Spleen (tissue), 11 donors: ENCODE measurements around the gene MAN1A2. TPM values are rescaled to one million over a fixed set of nuclear protein-coding genes. Genes with fewer than 3 reads are reported as not detected.

Experiments used
- DNase-seq: peaks from one replicate; pipeline ENCODE4 v3.0.0-alpha.2; 2020
- H3K27ac ChIP-seq, 8 donors: fragments of 200-600 bp; sonication (generic) in 7 of 8; 1 replicate in 4 of 8; 2 replicates in 4 of 8; pipeline versions ENCODE4 v1.5.0 to v1.8.0; 2016 to 2021; ENCODE audit warnings: inconsistent platforms in 4 of 8, mild to moderate bottlenecking in 4 of 8, moderate library complexity in 1 of 8
- H3K27me3 ChIP-seq, 7 donors: fragments of 200-600 bp; sonication (generic) in 6 of 7; replicated peaks in 1 of 7; 1 replicate in 4 of 7; 2 replicates in 3 of 7; pipeline versions ENCODE4 v1.5.0 to v1.8.0; 2016 to 2021; ENCODE audit warnings: inconsistent platforms in 3 of 7, mild to moderate bottlenecking in 1 of 7
- H3K36me3 ChIP-seq, 6 donors: fragments of 200-600 bp; sonication (generic) in 5 of 6; 1 replicate in 4 of 6; 2 replicates in 2 of 6; pipeline versions ENCODE4 v1.5.0 to v1.8.0; 2016 to 2021; ENCODE audit warnings: inconsistent platforms in 2 of 6
- H3K4me1 ChIP-seq, 6 donors: fragments of 200-600 bp; sonication (generic) in 5 of 6; 1 replicate in 3 of 6; 2 replicates in 3 of 6; pipeline versions ENCODE4 v1.5.0 to v1.8.0; 2016 to 2021; ENCODE audit warnings: inconsistent platforms in 3 of 6
- H3K4me3 ChIP-seq, 8 donors: fragments of 200-600 bp; sonication (generic) in 7 of 8; 1 replicate in 4 of 8; 2 replicates in 4 of 8; pipeline versions ENCODE4 v1.5.0 to v1.8.0; 2016 to 2021; ENCODE audit warnings: inconsistent platforms in 4 of 8, mild to moderate bottlenecking in 4 of 8, moderate library complexity in 2 of 8
- H3K9me3 ChIP-seq, 8 donors: fragments of 200-600 bp; sonication (generic) in 7 of 8; 1 replicate in 4 of 8; 2 replicates in 4 of 8; pipeline versions ENCODE4 v1.5.0 to v1.8.0; 2016 to 2021; ENCODE audit warnings: inconsistent platforms in 4 of 8
- CTCF ChIP-seq, 11 experiments: fragments of 200-600 bp in 7 of 11; fragments of 450-650 bp in 4 of 11; sonication (generic) in 4 of 11; IDR thresholded peaks in 8 of 11; conservative IDR thresholded peaks in 3 of 11; 1 replicate in 7 of 11; 2 replicates in 4 of 11; pipeline versions ENCODE4 v1.4.0 to v1.8.0; 2016 to 2021; ENCODE audit warnings: antibody characterized with exemption in 11 of 11, inconsistent platforms in 4 of 11, mild to moderate bottlenecking in 1 of 11
- POLR2A ChIP-seq, 3 donors: fragments of 450-650 bp; IDR thresholded peaks; one replicate each; pipeline ENCODE4 v1.5.1; 2017; ENCODE audit warnings: antibody characterized with exemption in 3 of 3, mild to moderate bottlenecking in 1 of 3
- POLR2AphosphoS5 ChIP-seq, 3 donors: sonication (generic); formaldehyde crosslinking; IDR thresholded peaks; one replicate each; pipeline ENCODE4 v1.5.1; 2017; ENCODE audit warnings: antibody characterized with exemption in 3 of 3
- WGBS, 5 donors: extraction: QIAGEN DNeasy Blood & Tissue Kit in 3 of 5; methylation state at CpG; one replicate each; pipeline versions ENCODE4 v1.1.5 to v1.1.7; 2013 to 2018; 5-methylcytosine and 5-hydroxymethylcytosine counted together
- intact Hi-C: fragments of 100-400 bp; cut with DNase I; formaldehyde crosslinking; loops from one replicate; pipeline ENCODE4 v1.15.0; 2023; ENCODE audit warnings: low total_unique reads
- polyA plus RNA-seq, 3 donors: library from polyadenylated mRNA; stranded (reverse); fragments of 200-250 nt; gene quantifications; one replicate each; pipeline ENCODE4 v1.2.1, GENCODE V29; 2013
- total RNA-seq, 7 donors: library from RNA; depleted of rRNA in 3 of 7; stranded (reverse); fragments of >200 nt in 3 of 7; fragmentation: NEBNext Ultra II Directional in 4 of 7; extraction: Animal tissue kit (Norgen Biotek cat#: 25700) in 4 of 7; gene quantifications; one replicate each; pipeline versions ENCODE4 v1.1.0 to v1.2.1, GENCODE V29; 2016 to 2021
- donor health status: healthy with polysubstance abuse.
- donor health status: DM: no; HTN: no; CAD: no; lungs with moderate emphysema.
- donor health status: DM: no; HTN: no; CAD: no.
- donor health status: Bipolar disorder and iron deficiency.
- donor health status: healthy.
- donor health status: DM: no; HTN: no; CAD: no.
- donor health status: DM: yes; HTN: yes; CAD: no.

The MAN1A2 gene
- total and polyA plus RNA-seq, 10 donors: 4.1 to 52.4 (median 42.6) TPM

- H3K27ac ChIP-seq: no peak overlapping the region
- WGBS, 5 donors: 81 to 86% (median 85%) methylated on average over 4 to 5 of the region's 5 CpGs
- DNase-seq: no peak
- no peaks in the 10 kb centered on the region for H3K9me3 ChIP-seq
- no peaks in the 10 kb centered on the region for H3K27me3 ChIP-seq
- intact Hi-C loops: no loop called here
- TF ChIP-seq CTCF (IDR thresholded peaks at IDR 0.05 in 8 of 11, conservative IDR thresholded peaks at IDR 0.05 in 3 of 11): no peak
- no peak for TF ChIP-seq POLR2AphosphoS5 (IDR thresholded peaks at IDR 0.05)
- no peak for TF ChIP-seq POLR2A (IDR thresholded peaks at IDR 0.05)
- H3K36me3 ChIP-seq: no peaks in the 10 kb centered on the region
- no peak overlapping the region for H3K4me3 ChIP-seq
- H3K4me1 ChIP-seq: peaks cover 0 to 14% (median 6%) of the 10 kb centered on the region in 6 donors
Measured at GRCh38 chr1:117541585-117541984, 174.3 kb downstream of the MAN1A2 start.

- no peaks in the 10 kb centered on the region for H3K36me3 ChIP-seq
- DNase-seq: no peak
- WGBS, 5 donors: 67 to 84% (median 78%) methylated on average over 4 of the region's 4 CpGs
- intact Hi-C loops: no loop called here
- no peak overlapping the region for H3K27ac ChIP-seq
- H3K4me3 ChIP-seq: no peak overlapping the region
- H3K9me3 ChIP-seq: no peaks in the 10 kb centered on the region
- H3K4me1 ChIP-seq: no peaks in the 10 kb centered on the region
- H3K27me3 ChIP-seq: no peaks in the 10 kb centered on the region
- TF ChIP-seq POLR2AphosphoS5 (IDR thresholded peaks at IDR 0.05): no peak
- no peak for TF ChIP-seq CTCF (IDR thresholded peaks at IDR 0.05 in 8 of 11, conservative IDR thresholded peaks at IDR 0.05 in 3 of 11)
- no peak for TF ChIP-seq POLR2A (IDR thresholded peaks at IDR 0.05)
Measured at GRCh38 chr1:117544509-117545109, 177.4 kb downstream of the MAN1A2 start.

GRCh38 chr1:117546467-117546866 lies 179.2 kb downstream of the MAN1A2 start:
- TF ChIP-seq POLR2AphosphoS5 (IDR thresholded peaks at IDR 0.05) (no peak), CTCF (IDR thresholded peaks at IDR 0.05 in 8 of 11, conservative IDR thresholded peaks at IDR 0.05 in 3 of 11) (no peak), POLR2A (IDR thresholded peaks at IDR 0.05) (no peak)
- Histone ChIP-seq H3K9me3 (no peaks in the 10 kb centered on the region), H3K27ac (no peak overlapping the region), H3K4me3 (no peak overlapping the region), H3K4me1 (no peaks in the 10 kb centered on the region), H3K36me3 (no peaks in the 10 kb centered on the region), H3K27me3 (no peaks in the 10 kb centered on the region)
- WGBS, 5 donors: 85 to 98% (median 91%) methylated on average over 2 of the region's 2 CpGs
- intact Hi-C loops: no loop called here
- DNase-seq: no peak

GRCh38 chr1:117553471-117553870 lies 186.2 kb downstream of the MAN1A2 start:
- TF ChIP-seq POLR2AphosphoS5 (IDR thresholded peaks at IDR 0.05) (no peak), CTCF (IDR thresholded peaks at IDR 0.05 in 8 of 11, conservative IDR thresholded peaks at IDR 0.05 in 3 of 11) (no peak), POLR2A (IDR thresholded peaks at IDR 0.05) (no peak)
- Histone ChIP-seq H3K4me3 (no peak overlapping the region), H3K4me1 (no peaks in the 10 kb centered on the region), H3K9me3 (peaks cover 0 to under 1% (median 0%) of the 10 kb centered on the region in 8 donors), H3K27ac (no peak overlapping the region), H3K36me3 (no peaks in the 10 kb centered on the region), H3K27me3 (no peaks in the 10 kb centered on the region)
- no peak for DNase-seq
- intact Hi-C loops: no loop called here
